ENCODE results near the gene COL5A1. TPM values are rescaled to one million over a fixed set of nuclear protein-coding genes. Genes with fewer than 3 reads are reported as not detected.

The COL5A1 gene
- total RNA-seq, 1 donor from 2014 or later, result 19.8 TPM

- no peak overlapping the region for H3K4me3 Mint-ChIP-seq (ENCODE audit: low read depth)
- no peak for TF ChIP-seq CTCF (IDR thresholded peaks at IDR 0.05; ENCODE audit: unreplicated experiment)
- H3K27me3 Mint-ChIP-seq, result no peaks in the 10 kb centered on the region
- no peaks in the 10 kb centered on the region for H3K9me3 Mint-ChIP-seq (ENCODE audit: low read depth)
- H3K4me1 Mint-ChIP-seq (ENCODE audit: low read depth), result no peaks in the 10 kb centered on the region
- DNase-seq (ENCODE audit: low spot score, unreplicated experiment), result no peak
- no peak overlapping the region for H3K27ac Mint-ChIP-seq
- H3K36me3 Mint-ChIP-seq (ENCODE audit: insufficient read depth), result peaks cover 1% of the 10 kb centered on the region
Observed at GRCh38 chr9:134653259-134654009, 11.8 kb downstream of the COL5A1 start.

- Mint-ChIP-seq H3K36me3 (ENCODE audit: insufficient read depth) (peaks cover 1% of the 10 kb centered on the region), H3K9me3 (ENCODE audit: low read depth) (no peaks in the 10 kb centered on the region), H3K27me3 (no peaks in the 10 kb centered on the region), H3K4me1 (ENCODE audit: low read depth) (no peaks in the 10 kb centered on the region), H3K27ac (no peak overlapping the region), H3K4me3 (ENCODE audit: low read depth) (no peak overlapping the region)
- no peak for DNase-seq (ENCODE audit: low spot score, unreplicated experiment)
- TF ChIP-seq CTCF (IDR thresholded peaks at IDR 0.05; ENCODE audit: unreplicated experiment), result no peak
Observed at GRCh38 chr9:134655101-134655500, 13.5 kb downstream of the COL5A1 start.

- Mint-ChIP-seq H3K36me3 (ENCODE audit: insufficient read depth) (peaks cover 1% of the 10 kb centered on the region), H3K4me3 (ENCODE audit: low read depth) (no peak overlapping the region), H3K27me3 (no peaks in the 10 kb centered on the region), H3K4me1 (ENCODE audit: low read depth) (no peaks in the 10 kb centered on the region), H3K9me3 (ENCODE audit: low read depth) (peaks cover 2% of the 10 kb centered on the region), H3K27ac (no peak overlapping the region)
- no peak for DNase-seq (ENCODE audit: low spot score, unreplicated experiment)
- no peak for TF ChIP-seq CTCF (IDR thresholded peaks at IDR 0.05; ENCODE audit: unreplicated experiment)
Observed at GRCh38 chr9:134655586-134656333, 14.2 kb downstream of the COL5A1 start.

- DNase-seq (ENCODE audit: low spot score, unreplicated experiment), result no peak
Observed at GRCh38 chr9:134656334-134657006, 14.9 kb downstream of the COL5A1 start.

More at GRCh38 chr9:134656334-134657006, 14.9 kb downstream of the COL5A1 start:
- Mint-ChIP-seq H3K27me3 (no peaks in the 10 kb centered on the region), H3K36me3 (ENCODE audit: insufficient read depth) (peaks cover 1% of the 10 kb centered on the region), H3K4me1 (ENCODE audit: low read depth) (no peaks in the 10 kb centered on the region), H3K27ac (no peak overlapping the region), H3K4me3 (ENCODE audit: low read depth) (no peak overlapping the region), H3K9me3 (ENCODE audit: low read depth) (peaks cover 3% of the 10 kb centered on the region)
- no peak for TF ChIP-seq CTCF (IDR thresholded peaks at IDR 0.05; ENCODE audit: unreplicated experiment)
